Progenitor cell of endocrine pancreas (in vitro differentiated cells): ENCODE data around the gene UAP1. TPM values are rescaled to one million over a fixed set of nuclear protein-coding genes. Genes with fewer than 3 reads are reported as not detected.
"Not testable (repeated sequence)": the region's sequence is repeated elsewhere in the genome, so short reads cannot be mapped to it uniquely, and the experiment has no call there.

Experiments used
- DNase-seq: peaks from one replicate; pipeline ENCODE4 v3.0.0; 2021; ENCODE audit warnings: low spot score; ENCODE audit not compliant: unreplicated experiment
- H3K27ac Mint-ChIP-seq: 2 replicates; pipeline ENCODE4 v1.8.0; 2021; ENCODE audit warnings: mild to moderate bottlenecking, moderate library complexity, mixed read lengths
- H3K27me3 Mint-ChIP-seq: 2 replicates; pipeline ENCODE4 v1.8.0; 2021; ENCODE audit warnings: mixed read lengths
- H3K36me3 Mint-ChIP-seq: 2 replicates; pipeline ENCODE4 v1.8.0; 2022; ENCODE audit warnings: mixed read lengths; ENCODE audit not compliant: insufficient read depth
- H3K4me1 Mint-ChIP-seq: 2 replicates; pipeline ENCODE4 v1.8.0; 2021; ENCODE audit warnings: low read depth, mixed read lengths
- H3K4me3 Mint-ChIP-seq: 2 replicates; pipeline ENCODE4 v1.8.0; 2021; ENCODE audit warnings: low read depth, mild to moderate bottlenecking, moderate library complexity, mixed read lengths
- H3K9me3 Mint-ChIP-seq: 2 replicates; pipeline ENCODE4 v1.8.0; 2021; ENCODE audit warnings: low read depth, mixed read lengths
- CTCF ChIP-seq: fragments of 200-600 bp; sonication (generic); IDR thresholded peaks from one replicate; pipeline ENCODE4 v1.5.0; 2021; ENCODE audit warnings: antibody characterized with exemption, mild to moderate bottlenecking; ENCODE audit not compliant: unreplicated experiment
- total RNA-seq: library from RNA; stranded (reverse); gene quantifications from 2 replicates; pipeline ENCODE4 v1.2.1, GENCODE V29; 2021

Gene UAP1
- total RNA-seq, 1 donor from 2014 or later: 30.8 TPM

- Mint-ChIP-seq H3K27ac (no peak overlapping the region), H3K27me3 (no peaks in the 10 kb centered on the region), H3K4me3 (no peak overlapping the region), H3K36me3 (peaks cover 6% of the 10 kb centered on the region), H3K4me1 (peaks cover 21% of the 10 kb centered on the region), H3K9me3 (no peaks in the 10 kb centered on the region)
- TF ChIP-seq CTCF: no peak
- no peak for DNase-seq
These were observed 3.3 kb downstream of the UAP1 start for GRCh38 chr1:162564762-162565218.

- Mint-ChIP-seq H3K4me1 (peaks cover 21% of the 10 kb centered on the region), H3K27me3 (no peaks in the 10 kb centered on the region), H3K36me3 (peaks cover 6% of the 10 kb centered on the region), H3K27ac (no peak overlapping the region), H3K4me3 (no peak overlapping the region), H3K9me3 (no peaks in the 10 kb centered on the region)
- DNase-seq: no peak
- TF ChIP-seq CTCF: no peak
These were observed 3.9 kb downstream of the UAP1 start for GRCh38 chr1:162565460-162565859.

- no peaks in the 10 kb centered on the region for H3K9me3 Mint-ChIP-seq
- no peak overlapping the region for H3K4me3 Mint-ChIP-seq
- H3K27ac Mint-ChIP-seq: no peak overlapping the region
- H3K36me3 Mint-ChIP-seq: peaks cover 6% of the 10 kb centered on the region
- H3K27me3 Mint-ChIP-seq: no peaks in the 10 kb centered on the region
- TF ChIP-seq CTCF: no peak
- DNase-seq: no peak
- peaks cover 24% of the 10 kb centered on the region for H3K4me1 Mint-ChIP-seq
These were observed 5.3 kb downstream of the UAP1 start for GRCh38 chr1:162566870-162567269.

GRCh38 chr1:162568802-162569201 lies 7.3 kb downstream of the UAP1 start:
- no peak for TF ChIP-seq CTCF
- Mint-ChIP-seq H3K4me1 (peaks cover 19% of the 10 kb centered on the region), H3K9me3 (no peaks in the 10 kb centered on the region), H3K27me3 (no peaks in the 10 kb centered on the region), H3K4me3 (no peak overlapping the region), H3K36me3 (peaks cover 6% of the 10 kb centered on the region), H3K27ac (no peak overlapping the region)
- DNase-seq: no peak

GRCh38 chr1:162570718-162571117 lies 9.2 kb downstream of the UAP1 start:
- TF ChIP-seq CTCF: no peak
- peaks cover 17% of the 10 kb centered on the region for H3K4me1 Mint-ChIP-seq
- H3K27ac Mint-ChIP-seq: no peak overlapping the region
- no peak for DNase-seq
- H3K4me3 Mint-ChIP-seq: no peak overlapping the region
- H3K9me3 Mint-ChIP-seq: no peaks in the 10 kb centered on the region
- peaks cover 6% of the 10 kb centered on the region for H3K36me3 Mint-ChIP-seq
- H3K27me3 Mint-ChIP-seq: no peaks in the 10 kb centered on the region

- H3K27ac Mint-ChIP-seq, H3K9me3 Mint-ChIP-seq, H3K36me3 Mint-ChIP-seq, H3K27me3 Mint-ChIP-seq, H3K4me3 Mint-ChIP-seq, DNase-seq: not testable (repeated sequence)
- H3K4me1 Mint-ChIP-seq: peaks cover 17% of the 10 kb centered on the region
These were observed 9.6 kb downstream of the UAP1 start for GRCh38 chr1:162571121-162571520.
